CD4-positive, alpha-beta T cell treated with Interleukin-15 for 1 hour (primary cell): ENCODE measurements around the gene ALPL.

Source experiments
- DNase-seq: peaks from one replicate; pipeline ENCODE4 v3.0.0-alpha.2; 2020

Gene ALPL

GRCh38 chr1:21621761-21622436 lies 112.7 kb downstream of the ALPL start:
- no peak for DNase-seq

DNA sequence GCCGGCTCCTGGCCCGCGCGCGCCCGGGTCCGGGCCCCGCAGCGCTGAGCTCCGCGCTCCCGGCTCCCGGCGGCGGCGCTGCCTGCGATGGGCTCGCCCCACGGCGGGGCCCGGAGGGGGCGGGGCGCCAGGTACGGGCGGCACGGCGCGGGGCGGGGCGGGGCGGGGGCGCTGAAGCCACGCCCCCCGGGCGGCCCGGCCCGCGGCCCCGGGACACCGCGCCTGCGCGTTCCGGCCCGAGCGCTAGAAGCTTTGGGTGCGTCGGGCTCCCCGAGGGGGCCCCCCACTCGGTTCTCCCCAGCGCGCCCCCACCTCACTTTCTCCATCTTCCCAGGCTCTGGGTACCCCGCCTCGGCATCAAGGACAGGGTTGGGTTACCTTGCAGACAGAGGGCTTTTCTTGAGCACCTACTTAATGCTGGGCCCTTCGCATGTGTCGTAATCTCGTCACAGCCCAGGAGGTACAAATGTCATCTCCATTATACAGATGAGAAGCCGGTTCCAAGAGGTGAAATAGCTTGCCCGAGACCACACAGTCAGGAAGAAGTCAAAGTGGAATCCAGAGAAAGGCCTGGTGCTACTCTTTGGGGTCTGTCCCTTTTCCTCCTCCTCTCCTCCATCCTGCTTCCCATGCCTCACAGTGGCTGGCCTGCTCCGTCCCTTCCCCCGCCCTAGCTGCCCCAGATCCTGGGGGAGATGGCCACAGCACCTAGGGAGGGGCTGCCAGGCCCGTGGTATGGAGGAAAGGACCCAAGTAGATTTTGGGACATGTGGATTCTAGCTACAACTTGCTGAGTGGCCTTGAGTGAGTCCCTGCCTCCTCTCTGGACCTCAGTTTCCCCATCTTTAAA lies 113.5 kb downstream of the ALPL start:
- DNase-seq = no peak

DNA sequence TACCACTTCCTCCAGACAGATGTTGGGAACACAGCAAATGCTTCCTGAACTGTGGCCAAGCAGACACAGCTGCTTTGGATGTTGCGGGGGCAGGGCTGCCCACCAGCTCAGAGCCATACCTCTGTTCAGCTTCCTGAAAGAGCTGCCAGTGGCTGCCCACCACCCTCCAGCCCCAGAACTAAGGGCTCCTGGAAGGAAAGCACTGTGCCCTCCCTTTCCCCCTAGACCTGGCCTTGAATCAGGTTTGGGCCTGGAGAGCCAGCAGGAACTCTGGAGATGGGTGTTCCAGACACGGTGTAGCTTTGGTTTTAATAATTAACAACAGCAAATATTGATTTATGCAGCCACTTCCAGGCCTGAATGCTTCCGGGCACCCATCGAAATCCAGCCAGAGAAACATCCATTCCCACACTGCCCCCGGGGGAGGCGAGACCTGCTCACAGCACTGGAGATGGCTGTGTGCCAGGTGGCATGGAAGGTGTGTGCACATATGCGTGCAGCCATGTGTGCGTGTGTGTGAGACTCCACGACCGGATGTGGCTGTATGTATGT lies 114.3 kb downstream of the ALPL start:
- DNase-seq = no peak

DNA sequence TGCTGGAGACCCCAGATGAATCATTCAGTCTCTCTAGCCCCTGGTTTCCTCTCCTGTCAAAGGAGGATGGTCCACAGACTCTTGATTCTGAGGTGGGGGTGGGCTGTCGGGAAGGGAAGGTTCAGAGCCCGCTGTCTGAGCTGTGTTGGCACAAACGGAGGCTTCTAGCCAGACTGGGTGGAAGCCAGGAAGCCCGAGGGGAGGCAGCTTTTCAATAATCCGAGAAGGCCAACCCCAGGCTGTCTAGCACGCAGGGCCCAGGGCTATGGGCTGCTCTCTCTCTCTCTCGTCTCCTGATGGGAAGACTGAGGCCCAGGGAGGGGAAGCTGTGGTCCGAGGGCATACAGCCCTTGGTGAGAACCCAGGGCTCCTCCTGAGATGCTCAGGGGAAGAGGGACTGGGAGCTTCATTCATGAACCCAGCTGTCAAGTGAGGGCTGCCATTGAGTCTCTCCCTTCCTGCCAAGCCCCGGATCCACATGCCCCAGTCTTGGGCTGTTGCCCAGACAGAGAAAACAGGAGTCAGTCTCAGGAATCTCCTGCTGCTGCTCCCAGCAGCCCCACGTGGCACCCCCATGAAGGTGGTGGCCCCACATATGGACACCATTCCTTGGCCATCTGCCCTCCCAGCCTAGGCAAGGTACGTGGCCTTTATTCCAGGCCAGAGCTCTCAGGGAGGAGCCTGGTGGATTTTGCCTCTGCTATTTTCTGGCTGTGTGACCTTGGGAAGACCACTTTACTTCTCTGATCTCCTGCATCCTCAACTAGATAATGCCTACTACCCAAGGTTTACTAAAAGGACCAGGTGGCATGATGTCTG lies 115.6 kb downstream of the ALPL start:
- no peak for DNase-seq

DNA sequence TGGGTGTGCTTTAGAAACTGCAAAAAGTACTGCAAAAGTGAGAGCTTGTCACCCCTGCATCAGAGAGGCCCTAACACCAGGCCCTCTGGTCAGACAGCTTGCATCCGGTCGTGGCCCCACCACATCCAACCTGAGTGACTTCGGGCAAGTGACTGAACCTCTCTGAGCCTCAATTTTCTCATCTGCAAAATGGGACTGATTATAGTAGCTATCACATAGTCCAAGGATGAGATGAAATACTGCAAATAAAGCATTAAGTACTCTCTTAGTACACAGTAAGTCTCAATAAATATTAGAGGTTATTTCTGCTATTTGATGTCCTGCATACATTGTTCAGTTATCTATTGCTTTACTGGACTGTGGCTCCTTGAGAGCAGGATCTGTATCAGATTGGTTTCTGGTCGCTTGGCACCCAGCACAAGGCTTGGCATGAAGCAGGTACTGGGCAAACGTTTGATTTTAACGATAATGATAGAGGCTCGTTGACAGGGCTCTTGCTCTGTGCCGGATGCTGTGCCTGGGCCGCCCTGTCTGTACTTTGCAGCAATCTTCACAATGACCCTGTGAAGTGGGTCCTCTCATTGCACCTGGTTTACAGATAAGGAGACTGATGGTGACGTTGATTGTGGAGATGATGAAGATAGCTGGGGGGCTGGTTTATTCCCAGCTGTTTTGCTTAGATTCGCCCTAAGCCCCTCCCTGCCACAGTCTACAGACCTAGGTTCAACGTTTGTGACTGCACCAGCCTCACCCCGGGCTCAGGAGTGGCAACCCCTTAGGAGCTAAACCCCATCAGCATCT lies 116.4 kb downstream of the ALPL start:
- no peak for DNase-seq

DNA sequence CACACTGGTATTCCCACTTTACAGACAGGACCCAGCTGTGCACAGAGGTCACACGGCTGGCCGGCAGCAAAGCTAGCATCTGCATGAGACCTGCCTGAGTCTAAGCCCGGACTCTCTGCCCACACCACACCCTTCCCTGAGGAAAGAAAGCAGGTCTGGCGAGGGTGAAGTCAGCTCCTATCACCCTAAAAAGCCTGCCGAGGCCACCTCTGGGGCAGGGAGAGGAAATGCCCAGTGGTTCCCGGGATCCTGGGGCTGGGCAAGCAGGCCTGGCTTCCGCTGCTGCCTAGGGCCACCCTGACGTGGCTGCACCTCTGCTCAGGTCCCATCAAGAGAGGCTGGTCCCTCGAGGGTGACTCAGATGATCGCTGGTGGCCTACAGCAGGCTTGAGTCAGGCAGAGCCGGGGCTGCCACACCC lies 117.7 kb downstream of the ALPL start:
- DNase-seq = no peak
